ELF-1 (cell line): ENCODE results near the gene TBRG4.
A peak's percentile ranks its signal among the peaks of the same experiment; 100 is the strongest.
"Not testable (repeated sequence)": the region's sequence is repeated elsewhere in the genome, so short reads cannot be mapped to it uniquely, and the experiment has no call there.

ENCODE experiments used
- DNase-seq: peaks from one replicate; pipeline ENCODE4 v3.0.0-alpha.2; 2016; ENCODE audit warnings: low read depth, low spot score

The TBRG4 gene

GRCh38 chr7:45111298-45112223, at the start of gene TBRG4:
Gene TBRG4, minus strand, starts transcription at chr7:45111697. Its CDS starts 2,460 bp downstream, at chr7:45109237.
- DNase-seq: peak; percentile 97

- no peak for DNase-seq
Observed at GRCh38 chr7:45161138-45161537, 49.6 kb upstream of the TBRG4 start.

DNA sequence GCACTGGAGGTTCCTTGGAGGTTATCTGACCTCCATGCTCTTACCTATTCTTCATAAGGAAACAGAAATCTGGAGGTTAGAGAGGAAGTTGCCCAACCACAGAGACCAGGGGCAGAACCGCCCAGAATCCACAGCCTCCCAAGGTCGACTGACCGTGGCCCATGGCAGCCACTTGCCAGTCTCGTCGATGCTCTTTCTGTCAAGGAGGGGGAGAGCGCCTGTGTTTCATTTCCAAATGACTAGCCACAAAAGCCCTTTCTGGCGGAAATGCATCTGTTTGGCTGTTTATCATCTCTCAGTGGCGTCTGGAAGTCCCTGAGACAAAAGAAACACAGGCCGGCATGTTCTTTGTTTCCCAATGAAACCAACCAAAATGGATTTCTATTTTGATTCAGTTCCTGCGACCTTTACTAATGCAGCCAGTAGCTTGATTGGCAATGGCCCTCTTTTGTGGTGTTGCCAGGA, 49.0 kb upstream of the TBRG4 start:
- no peak for DNase-seq

- DNase-seq: no peak
Observed at GRCh38 chr7:45159296-45159695, 47.8 kb upstream of the TBRG4 start.

DNA sequence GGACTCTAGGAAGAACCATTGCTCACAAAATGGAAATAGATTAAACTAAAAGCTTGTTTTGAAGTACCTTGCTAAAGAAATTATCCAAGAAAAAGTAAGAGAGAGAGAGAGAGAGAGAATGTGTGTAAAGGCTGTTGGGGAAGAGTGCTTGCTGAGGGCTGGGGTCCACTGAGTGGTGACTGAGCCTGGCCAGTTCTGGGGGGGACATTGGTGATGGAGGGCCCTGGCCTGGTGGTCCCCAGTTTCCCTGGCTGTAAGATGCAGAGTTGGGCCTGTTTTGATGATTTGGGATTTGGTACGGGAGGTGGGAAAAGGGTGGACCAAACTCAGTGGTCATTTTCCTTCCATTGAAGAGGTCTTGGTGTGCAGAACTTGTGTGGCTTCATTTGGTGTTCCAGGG, 47.0 kb upstream of the TBRG4 start:
- no peak for DNase-seq

DNA sequence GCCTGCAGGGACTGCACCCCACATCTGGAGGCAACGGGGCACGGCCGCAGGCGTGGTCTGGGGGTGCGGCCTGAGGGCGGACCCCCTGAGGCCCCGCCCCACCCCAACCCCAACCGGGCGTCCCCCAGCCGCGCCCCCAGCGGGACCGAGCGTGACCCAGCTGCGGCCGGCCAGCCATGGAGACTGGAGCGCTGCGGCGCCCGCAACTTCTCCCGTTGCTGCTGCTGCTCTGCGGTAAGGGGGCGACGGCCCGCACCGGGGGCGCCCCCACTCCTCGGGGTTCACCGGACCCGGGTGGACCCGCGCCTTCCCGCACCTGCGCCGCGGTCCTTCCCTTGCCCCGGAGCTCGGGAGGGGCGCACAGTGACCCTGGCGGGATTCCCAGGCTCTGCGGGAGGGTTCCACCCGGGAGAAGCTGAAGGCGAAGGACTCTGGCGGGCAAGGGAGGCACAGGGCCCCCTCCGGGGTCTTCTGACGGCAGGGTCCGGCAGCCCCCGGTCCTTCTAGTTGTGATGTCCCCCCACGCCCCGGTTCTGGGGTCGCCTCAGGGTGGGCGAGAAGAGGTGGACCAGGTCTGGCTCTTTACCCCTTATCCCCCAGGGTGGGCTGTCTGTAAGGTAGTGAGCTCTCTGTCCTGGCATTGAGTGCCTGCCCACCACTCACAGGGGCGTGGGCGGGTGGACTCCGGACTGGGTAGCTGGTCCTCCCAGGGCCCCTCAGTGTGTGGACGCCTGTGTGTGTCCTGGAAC, 46.3 kb upstream of the TBRG4 start, which contains the start of gene RAMP3:
TSS of gene RAMP3 (plus strand) at position 139 of the 749 bp plus-strand sequence. CDS start at position 177, 38 bp downstream.
- no peak for DNase-seq

DNA sequence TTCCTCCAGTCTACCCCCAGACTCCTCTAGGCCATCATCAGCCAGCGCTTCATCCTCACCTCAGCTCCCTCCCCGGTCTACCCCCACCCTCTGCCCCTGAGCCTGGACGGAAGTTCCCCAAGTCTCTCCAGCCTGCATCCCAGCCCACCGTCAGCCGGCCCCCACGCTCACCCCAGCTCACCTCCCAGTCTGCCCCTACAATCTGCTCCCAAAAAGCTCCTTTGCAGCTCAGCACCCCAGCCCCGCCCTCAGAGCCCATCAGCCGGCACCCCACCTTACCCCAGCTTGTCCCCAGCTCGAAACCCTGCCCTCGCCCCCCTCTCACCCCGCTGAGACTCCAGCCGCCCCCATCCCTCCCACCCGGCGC, 45.8 kb upstream of the TBRG4 start:
- DNase-seq: no peak

- DNase-seq: no peak
Observed at GRCh38 chr7:45156516-45157272, 45.2 kb upstream of the TBRG4 start.

GRCh38 chr7:45155941-45156340, 44.4 kb upstream of the TBRG4 start:
- no peak for DNase-seq

DNA sequence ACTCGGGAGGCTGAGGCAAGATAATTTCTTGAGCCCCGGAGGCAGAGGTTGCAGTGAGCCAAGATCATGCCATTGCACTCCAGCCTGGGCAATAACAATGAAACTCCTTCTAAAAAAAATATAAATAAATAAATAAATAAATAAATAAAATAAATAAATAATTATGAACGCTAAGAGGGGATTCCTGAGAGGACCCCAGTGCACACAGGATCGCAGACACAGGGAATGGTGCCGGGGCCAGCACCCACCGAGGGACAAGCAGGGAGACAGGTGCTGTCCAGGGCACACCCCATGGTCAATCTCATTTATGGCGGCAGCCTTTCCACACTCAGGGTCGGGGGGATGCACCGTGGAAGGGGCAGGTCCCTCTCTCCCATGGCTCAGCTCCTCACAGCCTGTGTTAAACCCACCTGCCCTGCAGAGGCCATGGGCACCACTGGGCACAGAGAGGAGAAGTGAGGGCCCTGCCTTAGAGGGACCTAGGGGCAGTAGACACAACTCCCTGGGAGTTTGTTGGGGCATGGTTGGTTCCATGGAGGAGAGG, 43.9 kb upstream of the TBRG4 start:
- DNase-seq: no peak

- not testable (repeated sequence) for DNase-seq
Observed at GRCh38 chr7:45153861-45154260, 42.4 kb upstream of the TBRG4 start.

DNA sequence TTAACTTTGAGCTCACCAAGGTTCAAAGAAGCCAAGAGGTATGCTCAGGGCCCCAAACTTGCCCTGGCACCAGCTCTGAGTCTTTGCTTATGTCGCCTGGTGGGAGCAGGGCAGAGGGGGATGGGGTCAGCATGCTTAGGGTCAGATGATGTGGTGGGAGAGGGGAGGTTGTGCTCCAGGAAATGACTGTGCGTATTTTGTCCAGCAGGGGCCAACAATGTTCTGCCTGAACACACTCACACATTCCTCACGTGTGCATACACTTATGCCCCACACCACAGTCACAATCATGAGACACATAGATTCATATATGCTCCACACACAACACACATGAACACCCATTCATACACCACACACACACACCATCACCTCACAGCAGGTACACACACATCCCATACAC, 41.7 kb upstream of the TBRG4 start:
- no peak for DNase-seq

DNA sequence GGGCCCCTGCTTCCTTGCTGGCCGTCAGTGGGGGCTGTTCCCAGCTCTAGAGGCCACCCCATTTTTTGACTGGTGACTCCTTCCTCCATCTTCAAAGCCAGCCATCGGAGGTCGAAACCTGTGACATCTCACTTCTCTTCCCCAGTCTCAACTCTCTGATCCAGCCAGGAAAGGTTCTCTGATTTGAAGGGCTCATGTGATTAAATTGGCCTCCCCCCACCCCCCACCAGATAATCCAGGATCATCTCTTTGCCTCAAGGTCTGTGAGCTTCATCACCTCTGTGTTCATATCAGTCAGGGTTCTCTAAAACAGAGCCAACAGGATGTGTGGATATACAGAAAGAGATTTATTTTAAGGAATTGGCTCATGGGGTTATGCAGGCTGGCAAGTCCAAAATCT, 40.5 kb upstream of the TBRG4 start:
- DNase-seq: no peak

DNA sequence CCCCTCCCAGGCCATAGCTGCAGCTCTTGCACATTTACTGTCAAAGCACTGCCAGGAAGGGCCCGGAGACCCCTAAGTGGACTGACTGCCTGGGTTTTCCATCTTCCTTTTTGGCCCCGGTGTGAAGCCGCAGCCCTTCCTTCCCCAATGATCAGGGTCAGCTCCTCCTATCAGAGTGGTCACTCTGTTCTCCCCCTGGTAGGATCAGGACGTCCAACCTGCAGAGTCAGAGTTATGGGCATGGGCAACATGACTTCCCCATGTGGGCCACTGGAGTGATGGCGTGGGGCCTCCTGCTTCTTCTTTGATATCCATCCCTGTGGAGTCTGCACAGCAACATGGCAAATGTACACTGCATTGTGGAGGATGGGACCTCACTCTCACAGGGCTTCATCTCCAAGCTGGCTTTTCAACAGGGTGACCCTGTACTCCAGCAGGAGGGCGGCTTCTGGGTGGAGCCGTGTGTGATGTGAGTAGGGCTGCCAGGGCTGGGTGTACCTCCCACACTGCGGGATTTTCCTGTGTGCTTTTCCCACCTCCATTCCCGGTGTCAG, 39.7 kb upstream of the TBRG4 start:
- no peak for DNase-seq

DNA sequence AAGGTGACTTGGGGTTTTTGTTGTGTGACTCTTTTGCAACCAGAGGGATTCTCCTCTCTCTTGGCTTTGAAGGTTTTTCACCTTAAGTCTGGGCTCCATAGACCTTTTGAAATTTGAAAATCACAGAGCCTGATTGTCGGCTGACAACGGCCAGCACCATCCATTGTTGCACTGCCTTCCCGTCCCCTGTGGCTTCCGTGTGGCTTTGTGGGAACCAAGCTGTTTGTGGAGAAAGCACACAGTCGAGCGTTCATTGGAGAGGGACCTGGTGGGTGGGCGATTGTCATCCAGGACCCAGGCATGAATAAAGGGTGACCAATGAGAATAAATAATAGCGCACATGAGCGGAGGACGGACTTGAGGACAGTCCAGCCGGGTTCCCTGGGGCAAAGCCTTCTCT, 38.7 kb upstream of the TBRG4 start:
- DNase-seq: no peak

- DNase-seq: no peak
Observed at GRCh38 chr7:45149606-45150005, 38.1 kb upstream of the TBRG4 start.

GRCh38 chr7:45148653-45148973, 37.1 kb upstream of the TBRG4 start:
- DNase-seq: no peak

DNA sequence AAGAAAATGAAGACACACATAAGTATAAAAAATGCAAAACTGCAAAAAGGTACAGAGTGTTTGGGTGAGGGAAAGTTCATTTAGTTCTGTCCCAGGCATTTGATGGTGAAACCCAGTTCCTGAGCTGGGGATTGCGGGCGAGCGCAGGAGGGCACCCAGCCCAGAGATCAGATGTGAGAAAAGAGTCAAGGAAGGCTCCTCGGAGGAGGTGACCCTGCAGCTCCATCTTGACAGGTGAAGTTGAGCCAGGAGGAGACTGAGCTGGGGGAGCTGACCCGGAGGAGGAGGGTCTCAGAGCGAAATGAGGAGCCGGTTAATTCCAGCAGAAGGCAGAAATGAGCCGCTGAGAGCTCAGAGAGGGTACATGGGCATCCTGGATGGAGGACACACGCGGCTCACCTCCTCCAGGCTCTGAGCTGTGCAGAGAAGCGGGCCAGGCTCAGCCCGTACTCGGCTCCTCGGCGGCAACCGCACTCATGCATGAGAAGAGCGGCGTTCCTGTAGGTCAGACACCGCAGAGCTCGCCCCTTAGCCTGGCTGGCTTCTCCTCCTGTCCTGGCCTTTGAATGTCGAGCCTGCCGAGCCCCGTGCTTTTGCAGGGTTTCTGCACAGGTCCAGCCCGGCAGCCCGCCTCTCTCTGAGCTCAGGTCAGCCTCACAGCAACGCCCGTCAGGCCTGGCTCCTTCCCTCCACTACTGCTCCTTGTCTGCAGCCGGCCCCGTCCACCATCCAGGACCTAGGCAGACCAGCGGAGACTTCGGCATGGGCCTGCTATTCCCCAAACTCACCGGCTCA, 36.6 kb upstream of the TBRG4 start:
- peak; percentile 15 for DNase-seq

DNA sequence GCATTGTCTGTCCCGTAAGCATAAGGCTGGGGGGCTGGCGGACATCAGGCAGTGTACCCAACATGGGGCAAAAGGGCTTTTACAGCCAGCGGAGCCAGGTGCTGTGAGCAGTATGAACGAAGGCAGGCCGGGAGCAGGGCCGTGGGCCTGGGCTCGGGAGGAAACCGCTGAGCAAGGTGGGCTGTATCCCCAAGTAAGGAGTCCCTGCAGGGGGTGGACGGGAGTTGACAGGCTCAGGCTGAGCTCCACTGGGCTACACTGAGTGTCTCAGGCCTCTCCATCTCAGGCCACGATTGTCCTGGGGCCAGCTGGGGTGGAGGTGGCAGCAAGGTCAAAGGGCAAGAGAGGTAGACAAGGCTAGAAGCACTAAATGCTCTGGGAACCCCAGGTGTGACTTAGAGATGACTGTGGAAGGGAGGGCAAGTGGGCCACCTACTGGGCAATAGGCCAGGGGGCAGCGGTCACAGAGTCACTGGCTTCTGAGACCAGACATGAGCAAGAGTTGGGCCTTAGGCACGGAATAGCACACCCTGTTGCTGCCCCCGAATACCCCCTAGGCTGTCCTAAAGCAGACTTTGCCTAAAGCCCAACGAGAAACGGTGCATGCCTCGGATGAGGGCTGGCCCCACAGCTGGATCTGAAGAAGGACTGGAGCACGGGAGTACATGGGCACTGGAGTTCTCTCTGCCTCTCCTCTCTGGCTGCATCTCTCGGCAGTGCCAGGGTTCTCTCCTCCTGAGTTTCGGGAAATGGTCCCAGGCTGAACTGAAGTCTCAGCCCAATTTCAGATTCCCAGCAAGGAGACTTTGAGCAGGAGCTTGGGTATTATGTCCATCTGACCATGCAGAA, 35.3 kb upstream of the TBRG4 start:
- peak; percentile 51 for DNase-seq

DNA sequence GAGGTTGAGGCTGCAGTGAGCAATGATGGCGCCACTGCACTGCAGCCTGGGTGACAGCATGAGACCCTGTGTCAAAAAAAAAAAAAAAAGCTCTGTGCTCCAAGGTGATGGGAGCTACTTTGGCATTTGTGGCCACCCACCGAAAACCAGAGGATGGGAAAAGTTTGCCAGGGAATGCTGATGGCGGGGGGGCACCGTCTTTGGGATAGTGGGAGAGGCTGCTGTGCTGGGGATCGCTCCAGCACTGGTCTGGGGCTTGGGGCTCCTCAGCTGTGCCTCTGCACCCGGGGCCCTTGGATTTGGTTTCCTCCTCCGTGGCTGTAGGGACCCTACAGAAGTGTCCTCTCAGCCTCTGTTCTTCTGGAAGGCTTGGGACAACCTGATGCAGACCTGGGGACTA, 34.4 kb upstream of the TBRG4 start:
- DNase-seq: no peak
